Hindlimb muscle (tissue), 1 donor: Measurements from ENCODE around the gene FZD2. TPM values are rescaled to one million over a fixed set of nuclear protein-coding genes. Genes with fewer than 3 reads are reported as not detected.
"Not testable (repeated sequence)": the region's sequence is repeated elsewhere in the genome, so short reads cannot be mapped to it uniquely, and the experiment has no call there.

Experiments
- DNase-seq: peaks from one replicate; pipeline ENCODE4 v3.0.0-alpha.2; 2013
- polyA plus RNA-seq: library from polyadenylated mRNA; unstranded; fragments of 120-200 nt; gene quantifications from one replicate; pipeline ENCODE4 v1.2.1, GENCODE V29; 2013; ENCODE audit not compliant: insufficient read length

Gene FZD2
- polyA plus RNA-seq, result 13.9 TPM

GRCh38 chr17:44556832-44557606 is at the start of gene FZD2:
Gene FZD2 (plus strand): TSS chr17:44557484. CDS start chr17:44557689, 205 bp downstream.
- peak; percentile 96 for DNase-seq

- DNase-seq, result not testable (repeated sequence)
Observed at GRCh38 chr17:44511241-44512134, 45.8 kb upstream of the FZD2 start.

DNA sequence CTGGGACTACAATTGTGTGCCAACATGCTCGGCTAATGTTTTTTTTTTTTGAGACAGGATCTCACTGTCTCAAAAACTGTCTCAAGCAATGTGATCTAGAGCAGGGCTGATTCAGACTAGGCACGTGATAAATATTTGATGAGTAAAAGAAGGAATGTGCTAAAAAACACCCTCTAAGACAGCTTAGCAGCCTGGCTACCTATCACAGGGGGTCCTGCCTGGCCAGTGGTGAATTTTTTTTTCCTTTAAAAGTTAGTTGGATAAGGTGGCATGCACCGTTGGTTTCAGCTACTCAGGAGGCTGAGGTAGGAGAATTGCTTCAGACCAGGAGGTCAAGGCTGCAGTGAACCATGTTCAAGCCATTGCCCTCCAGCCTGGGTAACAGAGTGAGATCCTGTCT is 39.3 kb upstream of the FZD2 start:
- DNase-seq, result no peak

GRCh38 chr17:44522883-44523671 is 34.2 kb upstream of the FZD2 start:
- DNase-seq, result no peak

DNA sequence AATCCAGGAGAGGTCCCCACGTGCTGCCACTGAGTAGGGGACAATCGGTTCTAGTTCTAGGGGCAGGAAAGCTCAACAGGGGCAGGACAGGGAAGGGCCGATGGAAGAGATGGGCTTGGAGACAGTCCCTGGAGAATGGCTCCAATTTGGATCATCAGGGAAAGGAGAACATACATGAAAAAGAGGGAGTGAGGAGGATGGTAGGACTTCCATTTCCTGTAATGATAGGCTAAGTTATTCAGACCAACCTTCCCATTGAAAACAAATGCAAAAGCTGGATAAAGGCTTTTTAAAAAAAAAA is 33.7 kb upstream of the FZD2 start:
- no peak for DNase-seq

GRCh38 chr17:44527102-44527501 is 30.2 kb upstream of the FZD2 start:
- no peak for DNase-seq

DNA sequence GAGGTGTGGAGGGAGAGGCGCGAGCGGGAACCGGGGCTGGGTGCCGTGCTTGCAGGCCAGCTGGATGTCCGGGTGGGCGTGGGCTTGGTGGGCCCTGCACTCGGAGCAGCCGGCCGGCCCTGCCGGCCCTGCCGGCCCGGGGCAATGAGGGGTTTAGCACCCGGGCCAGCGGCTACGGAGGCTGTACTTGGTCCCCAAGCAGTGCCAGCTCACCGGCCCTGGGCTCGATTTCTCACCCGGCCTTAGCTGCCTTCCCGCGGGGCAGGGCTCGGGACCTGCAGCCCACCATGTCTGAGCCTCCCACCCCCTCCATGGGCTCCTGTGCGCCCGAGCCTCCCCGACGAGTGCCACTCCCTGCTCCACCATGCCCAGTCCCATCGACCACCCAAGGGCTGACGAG is 29.3 kb upstream of the FZD2 start:
- DNase-seq, result no peak

- DNase-seq, result no peak
Observed at GRCh38 chr17:44529864-44530263, 27.4 kb upstream of the FZD2 start.

DNA sequence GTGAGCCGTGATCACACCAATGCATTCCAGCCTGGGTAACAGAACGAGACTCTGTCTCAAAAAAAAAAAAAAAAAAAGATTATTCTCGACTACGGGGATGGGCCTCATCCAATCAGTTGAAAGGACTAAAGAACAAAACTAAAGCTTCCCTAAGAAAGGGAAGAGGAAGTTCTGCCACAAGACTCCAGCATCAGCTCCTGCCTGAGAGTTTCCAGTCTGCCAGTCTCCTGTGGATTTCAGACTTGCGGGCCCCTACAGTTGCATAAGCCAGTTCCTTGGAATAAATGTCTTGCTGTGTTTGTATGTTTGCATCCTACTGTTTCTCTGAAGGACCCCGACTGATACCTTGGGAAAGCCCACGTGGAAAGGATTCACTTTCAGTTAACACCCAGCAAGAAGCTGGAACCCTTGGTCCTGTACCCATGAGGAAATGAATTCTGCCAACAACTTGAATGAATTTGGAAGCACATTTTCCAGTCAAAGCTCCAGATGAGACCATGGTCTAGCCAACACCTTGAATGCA is 26.3 kb upstream of the FZD2 start:
- DNase-seq, result no peak

- DNase-seq, result peak; percentile 83
Observed at GRCh38 chr17:44533533-44534246, 23.6 kb upstream of the FZD2 start.

DNA sequence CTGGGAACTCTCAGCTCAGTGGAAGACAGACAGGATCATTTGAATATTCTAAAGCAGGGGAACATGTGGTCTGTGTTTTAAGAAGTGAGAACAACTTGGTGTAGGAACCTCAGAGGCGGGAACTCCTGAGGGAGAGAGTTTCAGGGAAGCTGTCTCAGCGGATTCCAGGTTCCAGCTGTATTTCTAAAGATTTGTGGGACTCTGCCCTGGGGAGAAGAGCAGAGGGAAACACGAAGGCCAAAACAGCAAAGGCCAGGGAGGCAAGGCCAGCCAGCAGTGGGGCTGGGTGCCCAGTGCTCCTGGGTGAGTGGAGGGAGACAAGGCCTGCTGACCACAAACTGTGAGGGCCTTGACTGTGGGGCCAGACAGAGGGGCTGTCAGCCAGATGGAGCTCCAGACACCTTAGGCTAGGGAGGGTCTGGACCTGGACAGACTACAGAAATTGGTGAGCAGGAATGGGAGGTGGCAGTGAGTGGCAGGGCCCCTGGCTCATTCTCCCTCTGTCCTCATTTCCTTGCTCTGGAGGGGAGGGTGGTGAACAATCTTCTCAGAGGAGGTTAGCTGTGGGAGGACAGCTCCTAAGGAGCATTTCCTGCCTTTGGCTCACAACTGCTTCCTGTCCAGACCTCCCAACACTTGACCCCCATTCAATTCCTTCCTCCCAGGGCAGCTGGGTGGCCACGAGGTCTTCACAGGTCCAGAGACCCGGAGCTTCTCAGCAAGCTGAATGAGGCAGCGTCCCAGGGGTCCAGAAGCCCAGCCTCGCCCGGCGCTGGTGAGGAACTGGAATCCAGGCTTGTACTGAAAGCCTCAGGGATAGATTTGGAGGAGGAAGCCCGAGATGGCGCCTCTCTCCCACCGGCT is 21.0 kb upstream of the FZD2 start:
- no peak for DNase-seq

DNA sequence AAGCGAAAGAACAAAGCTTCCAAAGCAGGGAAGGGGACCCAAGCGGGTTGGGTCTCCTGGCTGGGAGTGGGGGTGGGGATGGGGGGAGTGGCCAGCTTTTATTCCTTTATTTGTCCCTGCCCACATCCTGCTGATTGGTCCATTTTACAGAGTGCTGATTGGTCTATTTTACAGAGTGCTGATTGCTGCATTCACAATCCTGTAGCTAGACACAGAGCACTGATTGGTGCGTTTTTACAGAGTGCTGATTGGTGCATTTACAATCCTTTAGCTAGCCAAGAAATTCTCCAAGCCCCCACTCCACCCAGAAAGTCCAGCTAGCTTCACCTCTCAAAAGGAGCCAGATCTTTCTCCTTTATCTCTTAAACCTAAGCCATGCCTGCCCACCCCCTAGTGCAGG is 19.4 kb upstream of the FZD2 start:
- DNase-seq, result not testable (repeated sequence)

DNA sequence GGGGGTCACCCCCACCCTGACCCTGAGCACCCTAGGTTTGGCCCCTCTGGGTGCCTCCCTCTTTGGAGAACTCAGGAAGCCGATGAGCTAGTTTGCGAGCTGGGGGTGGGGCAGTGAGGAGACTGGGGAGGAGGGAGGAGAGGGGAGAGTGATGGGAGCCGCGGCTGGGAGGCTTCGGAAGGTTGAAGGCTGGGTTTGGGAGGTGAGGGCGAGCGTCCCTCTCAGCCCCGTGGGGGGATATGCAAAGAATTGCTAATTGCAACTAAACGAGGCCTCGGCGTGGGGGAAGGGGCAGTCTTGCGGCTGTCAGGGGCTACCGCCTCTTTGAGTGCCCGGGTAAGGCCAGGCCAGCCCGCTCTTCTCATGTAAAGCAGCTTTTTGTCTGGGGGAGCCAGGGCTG is 17.6 kb upstream of the FZD2 start:
- no peak for DNase-seq

GRCh38 chr17:44540246-44541084 is 16.8 kb upstream of the FZD2 start:
- no peak for DNase-seq

GRCh38 chr17:44541884-44542581 is 15.3 kb upstream of the FZD2 start:
- no peak for DNase-seq

DNA sequence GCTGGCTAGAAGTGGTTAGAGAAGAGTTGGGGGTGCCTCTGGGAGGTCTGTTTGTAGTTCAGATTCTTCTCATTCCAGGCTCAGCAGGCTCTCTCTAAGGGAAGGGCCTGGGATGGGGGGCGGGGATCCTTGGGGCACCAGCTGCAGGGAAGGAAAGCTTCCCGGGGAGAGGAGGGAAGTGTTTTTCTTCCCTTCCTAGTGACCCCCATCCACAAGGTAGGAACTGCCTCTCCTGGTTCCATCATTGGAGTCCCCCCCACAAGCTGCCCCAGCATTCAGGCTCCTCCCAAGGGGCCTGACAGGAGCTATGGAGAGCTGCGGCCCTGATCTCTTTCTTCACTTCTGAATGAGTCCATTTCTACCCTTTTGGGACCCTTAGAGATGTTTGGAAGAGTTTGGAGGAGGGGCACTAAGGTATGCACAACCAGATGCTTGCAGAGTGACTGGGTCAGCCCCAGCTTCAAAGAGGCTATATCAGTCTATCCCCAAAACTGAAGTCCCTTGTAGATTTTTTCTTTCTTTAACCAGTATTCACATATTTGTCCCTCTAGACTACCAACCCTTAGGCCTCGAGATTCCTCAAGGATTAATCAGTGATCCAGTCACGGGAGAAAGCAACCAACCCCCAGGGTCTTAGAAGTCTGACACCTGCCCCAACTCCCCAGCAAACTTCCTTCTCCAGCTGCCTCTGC is 13.9 kb upstream of the FZD2 start:
- no peak for DNase-seq

- no peak for DNase-seq
Observed at GRCh38 chr17:44543905-44544523, 13.3 kb upstream of the FZD2 start.
